ENCODE results near the gene KRTAP10-9. TPM values are rescaled to one million over a fixed set of nuclear protein-coding genes. Genes with fewer than 3 reads are reported as not detected.

Gene KRTAP10-9
- total RNA-seq, 2 experiments from 2014 or later, result not detected

DNA sequence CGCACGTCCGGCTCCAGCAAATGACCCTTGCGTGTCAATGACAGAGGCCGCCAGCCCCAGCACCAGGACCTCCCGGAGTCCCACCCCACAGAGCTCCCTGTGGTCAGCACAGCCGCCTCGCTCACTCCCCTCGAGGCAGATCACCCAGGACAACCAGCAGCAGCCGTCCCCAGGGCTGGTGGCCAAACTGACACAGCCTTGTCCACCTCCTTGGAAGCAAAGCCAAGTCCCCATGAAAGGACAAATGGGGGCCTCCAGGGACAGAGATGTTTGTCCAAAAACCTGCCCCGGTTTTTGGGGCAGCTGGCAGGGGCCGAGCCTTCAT, 12.4 kb downstream of the KRTAP10-9 start:
- no peak for TF ChIP-seq CTCF (IDR thresholded peaks at IDR 0.05)
- Histone ChIP-seq H3K36me3 (ENCODE audit: insufficient read depth, low read length) (no peaks in the 10 kb centered on the region), H3K4me1 (ENCODE audit: insufficient read depth, low read length) (no peaks in the 10 kb centered on the region), H3K9me3 (ENCODE audit: control insufficient read depth in 1 of 2, insufficient read depth in 1 of 2, low read length in 2 of 2) (peaks cover 13 to 14% of the 10 kb centered on the region in 2 experiments), H3K27ac (ENCODE audit: low read depth in 1 of 2, low read length in 2 of 2) (no peak overlapping the region), H3K4me3 (ENCODE audit: low read length) (no peak overlapping the region), H3K27me3 (ENCODE audit: control insufficient read depth in 1 of 2, insufficient read depth in 2 of 2, low read length in 2 of 2) (peaks cover 0 to 2% of the 10 kb centered on the region in 2 experiments)
- peaks cover 7% of the 10 kb centered on the region for H3K9me3 Mint-ChIP-seq
- H3K36me3 Mint-ChIP-seq (ENCODE audit: low read depth), result peaks cover 5% of the 10 kb centered on the region
- ChIA-PET POLR2A (no interaction called here), CTCF (no interaction called here)
- DNase-seq, result peak in 1 of 14 experiments; percentile 9
- H3K27me3 Mint-ChIP-seq, result no peaks in the 10 kb centered on the region
- ATAC-seq (ENCODE audit: poor library complexity), result no peak
- no peaks in the 10 kb centered on the region for H3K4me1 Mint-ChIP-seq (ENCODE audit: low read depth)
- no peak overlapping the region for H3K27ac Mint-ChIP-seq
- no peak overlapping the region for H3K4me3 Mint-ChIP-seq
- intact Hi-C loops (cut with DNase I, micrococcal nuclease), result no loop called here

DNA sequence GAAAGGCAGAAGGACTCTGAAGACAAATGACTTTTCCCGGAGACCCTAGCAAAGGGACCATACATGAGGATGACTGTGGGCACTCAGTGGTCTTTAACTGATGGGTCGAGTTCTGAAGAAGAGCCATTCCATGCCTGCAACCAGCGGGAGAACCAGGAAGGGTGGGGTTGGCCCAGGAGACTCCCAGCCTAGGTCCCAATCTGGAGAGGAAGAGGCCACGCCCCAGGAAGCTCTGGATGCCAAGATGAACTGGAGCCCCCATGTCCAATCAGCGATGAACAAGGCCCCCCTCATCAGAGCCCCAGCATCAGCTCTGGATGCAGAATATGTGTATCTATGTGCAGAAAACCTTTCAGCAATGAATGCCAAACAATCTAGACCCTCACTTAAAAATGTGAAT, 13.9 kb downstream of the KRTAP10-9 start:
- Histone ChIP-seq H3K36me3 (ENCODE audit: insufficient read depth, low read length) (no peaks in the 10 kb centered on the region), H3K4me1 (ENCODE audit: insufficient read depth, low read length) (no peaks in the 10 kb centered on the region), H3K27ac (ENCODE audit: low read depth in 1 of 2, low read length in 2 of 2) (no peak overlapping the region), H3K9me3 (ENCODE audit: control insufficient read depth in 1 of 2, insufficient read depth in 1 of 2, low read length in 2 of 2) (peaks cover 21% of the 10 kb centered on the region in 2 experiments), H3K4me3 (ENCODE audit: low read length) (no peak overlapping the region), H3K27me3 (ENCODE audit: control insufficient read depth in 1 of 2, insufficient read depth in 2 of 2, low read length in 2 of 2) (peaks cover 0 to 2% of the 10 kb centered on the region in 2 experiments)
- TF ChIP-seq CTCF (IDR thresholded peaks at IDR 0.05), result no peak
- Mint-ChIP-seq H3K27me3 (no peaks in the 10 kb centered on the region), H3K9me3 (peaks cover 10% of the 10 kb centered on the region), H3K36me3 (ENCODE audit: low read depth) (peaks cover 5% of the 10 kb centered on the region), H3K27ac (no peak overlapping the region), H3K4me3 (no peak overlapping the region), H3K4me1 (ENCODE audit: low read depth) (no peaks in the 10 kb centered on the region)
- ATAC-seq (ENCODE audit: poor library complexity) (no peak), DNase-seq (no peak)
- CTCF ChIA-PET, result no interaction called here
- intact Hi-C loops (cut with DNase I, micrococcal nuclease), result no loop called here
- POLR2A ChIA-PET, result no interaction called here

DNA sequence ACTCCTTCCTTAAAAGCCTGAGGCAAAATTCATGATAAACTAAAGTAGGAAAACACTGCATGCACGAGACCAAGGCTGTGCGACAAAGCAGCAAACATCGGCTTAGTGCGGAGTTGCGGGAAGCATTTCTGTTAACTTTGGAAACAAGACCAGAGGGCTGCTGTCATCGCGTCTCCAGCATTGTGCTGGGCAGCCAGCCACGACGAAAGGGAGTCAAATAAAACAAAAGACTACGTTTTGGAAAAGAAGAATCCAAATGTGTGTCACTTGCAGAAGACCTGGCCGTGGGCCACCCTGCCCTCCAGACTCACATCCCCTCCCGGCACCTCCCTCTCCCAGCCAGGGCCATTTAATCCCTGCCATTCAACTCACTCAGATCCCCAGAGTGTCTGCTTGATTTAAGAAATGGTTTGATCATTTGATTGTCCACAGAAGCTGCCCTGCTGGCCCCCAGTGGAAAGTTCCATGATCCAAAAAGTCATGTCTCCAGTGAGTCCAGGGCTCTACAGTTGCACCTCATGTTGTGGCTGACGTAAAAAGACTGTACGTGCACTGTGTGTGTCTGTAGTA, 16.9 kb downstream of the KRTAP10-9 start:
- H3K27me3 Mint-ChIP-seq, result no peaks in the 10 kb centered on the region
- no peak overlapping the region for H3K4me3 Mint-ChIP-seq
- intact Hi-C loops (cut with DNase I, micrococcal nuclease), result no loop called here
- no peak for DNase-seq
- Histone ChIP-seq H3K27ac (ENCODE audit: low read depth in 1 of 2, low read length in 2 of 2) (no peak overlapping the region), H3K27me3 (ENCODE audit: control insufficient read depth in 1 of 2, insufficient read depth in 2 of 2, low read length in 2 of 2) (peaks cover 0 to 2% of the 10 kb centered on the region in 2 experiments), H3K36me3 (ENCODE audit: insufficient read depth, low read length) (no peaks in the 10 kb centered on the region), H3K4me3 (ENCODE audit: low read length) (no peak overlapping the region), H3K9me3 (ENCODE audit: control insufficient read depth in 1 of 2, insufficient read depth in 1 of 2, low read length in 2 of 2) (peaks cover 21 to 22% of the 10 kb centered on the region in 2 experiments), H3K4me1 (ENCODE audit: insufficient read depth, low read length) (no peaks in the 10 kb centered on the region)
- peaks cover 10% of the 10 kb centered on the region for H3K9me3 Mint-ChIP-seq
- peaks cover 5% of the 10 kb centered on the region for H3K36me3 Mint-ChIP-seq (ENCODE audit: low read depth)
- no peak for TF ChIP-seq CTCF (IDR thresholded peaks at IDR 0.05)
- no peak overlapping the region for H3K27ac Mint-ChIP-seq
- ChIA-PET POLR2A (no interaction called here), CTCF (no interaction called here)
- no peaks in the 10 kb centered on the region for H3K4me1 Mint-ChIP-seq (ENCODE audit: low read depth)
- ATAC-seq (ENCODE audit: poor library complexity), result no peak
